HG03095 (cell line): ENCODE results near the gene DNTTIP2.
"Not testable (repeated sequence)": the region's sequence is repeated elsewhere in the genome, so short reads cannot be mapped to it uniquely, and the experiment has no call there.

Experiments
- ATAC-seq: cut with Tn5 transposase; IDR thresholded peaks from one replicate; pipeline ENCODE4 v1.9.1; 2021; ENCODE audit warnings: moderate library complexity; ENCODE audit not compliant: unreplicated experiment

The DNTTIP2 gene

GRCh38 chr1:93842750-93843500 lies 36.1 kb downstream of the DNTTIP2 start:
- ATAC-seq, result no peak

- ATAC-seq, result no peak
Observed at GRCh38 chr1:93841771-93842170, 37.2 kb downstream of the DNTTIP2 start.

GRCh38 chr1:93840956-93841482 lies 38.0 kb downstream of the DNTTIP2 start:
- ATAC-seq, result no peak

- ATAC-seq, result no peak
Observed at GRCh38 chr1:93839753-93840152, 39.3 kb downstream of the DNTTIP2 start.

- ATAC-seq, result no peak
Observed at GRCh38 chr1:93839307-93839706, 39.7 kb downstream of the DNTTIP2 start.

- ATAC-seq, result no peak
Observed at GRCh38 chr1:93837961-93838360, 41.0 kb downstream of the DNTTIP2 start.

GRCh38 chr1:93833293-93833692 lies 45.7 kb downstream of the DNTTIP2 start:
- not testable (repeated sequence) for ATAC-seq

GRCh38 chr1:93829061-93829460 lies 49.9 kb downstream of the DNTTIP2 start:
- no peak for ATAC-seq

- no peak for ATAC-seq
Observed at GRCh38 chr1:93828367-93828755, 50.6 kb downstream of the DNTTIP2 start.

- ATAC-seq, result no peak
Observed at GRCh38 chr1:93827633-93828366, 51.2 kb downstream of the DNTTIP2 start.

GRCh38 chr1:93827128-93827527 lies 51.9 kb downstream of the DNTTIP2 start:
- ATAC-seq, result no peak

- no peak for ATAC-seq
Observed at GRCh38 chr1:93824834-93825233, 54.2 kb downstream of the DNTTIP2 start.

GRCh38 chr1:93822730-93823425 lies 56.1 kb downstream of the DNTTIP2 start:
- ATAC-seq, result no peak

- ATAC-seq, result no peak
Observed at GRCh38 chr1:93821423-93822144, 57.4 kb downstream of the DNTTIP2 start.

- no peak for ATAC-seq
Observed at GRCh38 chr1:93820554-93821422, 58.2 kb downstream of the DNTTIP2 start.

GRCh38 chr1:93818570-93818959 lies 60.4 kb downstream of the DNTTIP2 start:
- no peak for ATAC-seq

GRCh38 chr1:93817819-93818569 lies 61.0 kb downstream of the DNTTIP2 start:
- no peak for ATAC-seq

GRCh38 chr1:93816970-93817678 lies 61.9 kb downstream of the DNTTIP2 start:
- no peak for ATAC-seq
